ENCODE data around the gene DHRS4L2.

DNA sequence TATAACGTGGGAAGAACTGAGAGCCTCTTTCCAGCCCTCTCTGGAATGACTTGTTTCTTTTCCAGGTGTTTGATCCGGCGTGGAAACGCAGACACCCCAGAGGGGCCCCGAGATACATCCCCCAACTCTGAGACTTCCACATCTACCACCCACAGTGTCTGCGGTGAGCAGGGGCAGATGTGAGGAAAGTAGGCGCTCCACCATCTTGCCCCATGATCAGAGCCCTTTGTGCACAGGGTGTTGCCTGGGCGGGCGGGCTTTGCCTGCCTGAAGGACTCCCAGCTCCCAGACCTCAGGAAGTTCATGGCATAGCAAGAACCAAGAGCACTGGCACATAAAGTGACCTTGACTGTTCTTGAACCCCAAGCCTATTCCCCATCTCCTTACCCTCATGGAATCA is 65.9 kb downstream of the DHRS4L2 start:
- no peak for TF ChIP-seq POLR2A (IDR thresholded peaks at IDR 0.05)
- TF ChIP-seq, protein P1, sequence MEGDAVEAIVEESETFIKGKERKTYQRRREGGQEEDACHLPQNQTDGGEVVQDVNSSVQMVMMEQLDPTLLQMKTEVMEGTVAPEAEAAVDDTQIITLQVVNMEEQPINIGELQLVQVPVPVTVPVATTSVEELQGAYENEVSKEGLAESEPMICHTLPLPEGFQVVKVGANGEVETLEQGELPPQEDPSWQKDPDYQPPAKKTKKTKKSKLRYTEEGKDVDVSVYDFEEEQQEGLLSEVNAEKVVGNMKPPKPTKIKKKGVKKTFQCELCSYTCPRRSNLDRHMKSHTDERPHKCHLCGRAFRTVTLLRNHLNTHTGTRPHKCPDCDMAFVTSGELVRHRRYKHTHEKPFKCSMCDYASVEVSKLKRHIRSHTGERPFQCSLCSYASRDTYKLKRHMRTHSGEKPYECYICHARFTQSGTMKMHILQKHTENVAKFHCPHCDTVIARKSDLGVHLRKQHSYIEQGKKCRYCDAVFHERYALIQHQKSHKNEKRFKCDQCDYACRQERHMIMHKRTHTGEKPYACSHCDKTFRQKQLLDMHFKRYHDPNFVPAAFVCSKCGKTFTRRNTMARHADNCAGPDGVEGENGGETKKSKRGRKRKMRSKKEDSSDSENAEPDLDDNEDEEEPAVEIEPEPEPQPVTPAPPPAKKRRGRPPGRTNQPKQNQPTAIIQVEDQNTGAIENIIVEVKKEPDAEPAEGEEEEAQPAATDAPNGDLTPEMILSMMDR (IDR thresholded peaks at IDR 0.05) = no peak
